GM19023 (cell line): ENCODE data around the gene KHDC1L.
"Not testable (repeated sequence)": the region's sequence is repeated elsewhere in the genome, so short reads cannot be mapped to it uniquely, and the experiment has no call there.

Experiments
- ATAC-seq: cut with Tn5 transposase; IDR thresholded peaks from one replicate; pipeline ENCODE4 v1.9.1; 2021; ENCODE audit warnings: mild to moderate bottlenecking, moderate library complexity; ENCODE audit not compliant: unreplicated experiment

The KHDC1L gene

GRCh38 chr6:73207221-73207837, 18.0 kb downstream of the KHDC1L start:
- ATAC-seq = no peak

- ATAC-seq = no peak
Observed at GRCh38 chr6:73204252-73204651, 21.0 kb downstream of the KHDC1L start.

GRCh38 chr6:73203098-73203497, 22.2 kb downstream of the KHDC1L start:
- no peak for ATAC-seq

- no peak for ATAC-seq
Observed at GRCh38 chr6:73200735-73201134, 24.6 kb downstream of the KHDC1L start.

- ATAC-seq = no peak
Observed at GRCh38 chr6:73200247-73200646, 25.0 kb downstream of the KHDC1L start.

GRCh38 chr6:73194744-73195143, 30.6 kb downstream of the KHDC1L start:
- no peak for ATAC-seq

GRCh38 chr6:73193302-73193701, 32.0 kb downstream of the KHDC1L start:
- not testable (repeated sequence) for ATAC-seq

- peak; percentile 44 for ATAC-seq
Observed at GRCh38 chr6:73182021-73182607, 43.2 kb downstream of the KHDC1L start.

GRCh38 chr6:73180763-73181619, 44.3 kb downstream of the KHDC1L start:
- ATAC-seq = peak; percentile 77

GRCh38 chr6:73180076-73180738, 45.1 kb downstream of the KHDC1L start:
- ATAC-seq = no peak

GRCh38 chr6:73177221-73177944, 47.9 kb downstream of the KHDC1L start:
- peak; percentile 41 for ATAC-seq

GRCh38 chr6:73176057-73176456, 49.2 kb downstream of the KHDC1L start:
- ATAC-seq = no peak

GRCh38 chr6:73174646-73175045, 50.6 kb downstream of the KHDC1L start:
- ATAC-seq = no peak
